Uterine smooth muscle cell (primary cell): Measurements from ENCODE around the gene PARP11. TPM values are rescaled to one million over a fixed set of nuclear protein-coding genes. Genes with fewer than 3 reads are reported as not detected.

Source experiments
- total RNA-seq: library from RNA; depleted of rRNA; stranded (reverse); fragments of >200 nt; gene quantifications from 2 replicates; pipeline ENCODE4 v1.2.3, GENCODE V29; 2014

The PARP11 gene
- total RNA-seq = 4.2 and 4.9 TPM in 2 replicates

GRCh38 chr12:3872800-3873636 lies at the start of gene PARP11:
PARP11 (minus strand) TSS chr12:3873399; CDS start chr12:3873229, 170 bp downstream.

Other genes starting within 250 kb of the PARP11 start
- 4.9 and 8.3 TPM in 2 replicates for gene CRACR2A, start 120.3 kb downstream of the PARP11 start, total RNA-seq